CD4-positive, CD25-positive, alpha-beta regulatory T cell (primary cell): Measurements from ENCODE around the gene FUNDC2. TPM values are rescaled to one million over a fixed set of nuclear protein-coding genes. Genes with fewer than 3 reads are reported as not detected.

Experiments
- ATAC-seq, 2 donors: fragments of 150-1000 bp; cut with Tn5 transposase; one replicate each; pipeline ENCODE4 v1.10.0; 2021; ENCODE audit warnings: low read depth in 2 of 2, moderate number of reproducible peaks in 2 of 2, moderate library complexity in 1 of 2
- DNase-seq, 3 donors: peaks; one replicate each; pipeline versions ENCODE4 v3.0.0 to v3.0.0-alpha.2; 2012 to 2022; ENCODE audit warnings: mixed read lengths in 1 of 3
- H3K27ac ChIP-seq: one replicate; pipeline ENCODE4 v1.7.0; 2013; ENCODE audit warnings: mild to moderate bottlenecking, low read length; ENCODE audit not compliant: insufficient read depth, poor library complexity, severe bottlenecking
- H3K27me3 ChIP-seq: one replicate; pipeline ENCODE4 v1.7.0; 2013; ENCODE audit warnings: low read length; ENCODE audit not compliant: control insufficient read depth, insufficient read depth
- H3K36me3 ChIP-seq: one replicate; pipeline ENCODE4 v1.7.0; 2013; ENCODE audit warnings: mild to moderate bottlenecking, low read length, moderate library complexity; ENCODE audit not compliant: control insufficient read depth, insufficient read depth
- H3K4me1 ChIP-seq: 2 replicates; pipeline ENCODE4 v1.7.0; 2013; ENCODE audit warnings: mild to moderate bottlenecking, low read length; ENCODE audit not compliant: insufficient read depth, control insufficient read depth, poor library complexity, severe bottlenecking
- H3K4me3 ChIP-seq: one replicate; pipeline ENCODE4 v1.7.0; 2013; ENCODE audit warnings: low read depth, mild to moderate bottlenecking, low read length, moderate library complexity
- H3K9me3 ChIP-seq, 2 experiments: 1 replicate in 1 of 2; 2 replicates in 1 of 2; pipeline ENCODE4 v1.7.0; 2013; ENCODE audit warnings: low read length in 2 of 2, mild to moderate bottlenecking in 1 of 2, moderate library complexity in 1 of 2; ENCODE audit not compliant: control insufficient read depth in 2 of 2
- H3K27ac Mint-ChIP-seq, 3 donors: one replicate each; pipeline ENCODE4 v1.8.0; 2020 to 2022; ENCODE audit warnings: mild to moderate bottlenecking in 3 of 3, mixed read lengths in 3 of 3, moderate library complexity in 2 of 3
- H3K27me3 Mint-ChIP-seq: one replicate; pipeline ENCODE4 v1.8.0; 2022; ENCODE audit warnings: mild to moderate bottlenecking, mixed read lengths
- H3K36me3 Mint-ChIP-seq: one replicate; pipeline ENCODE4 v1.8.0; 2020; ENCODE audit warnings: mixed read lengths
- H3K4me1 Mint-ChIP-seq, 4 donors: one replicate each; pipeline ENCODE4 v1.8.0; 2020 to 2022; ENCODE audit warnings: mixed read lengths in 4 of 4, mild to moderate bottlenecking in 1 of 4
- H3K4me3 Mint-ChIP-seq, 4 donors: one replicate each; pipeline ENCODE4 v1.8.0; 2020 to 2022; ENCODE audit warnings: mild to moderate bottlenecking in 4 of 4, mixed read lengths in 4 of 4, moderate library complexity in 3 of 4
- H3K9me3 Mint-ChIP-seq, 7 donors: one replicate each; pipeline ENCODE4 v1.8.0; 2020 to 2022; ENCODE audit warnings: mixed read lengths in 7 of 7, mild to moderate bottlenecking in 3 of 7, moderate library complexity in 2 of 7
- polyA plus RNA-seq, 4 donors: library from polyadenylated mRNA; unstranded; fragments of 300-500 nt; fragmentation: Illumina TruSeq; gene quantifications; one replicate each; pipeline ENCODE4 v1.2.3, GENCODE V29; 2021
- total RNA-seq: library from RNA; stranded (reverse); gene quantifications from one replicate; pipeline ENCODE4 v1.2.3, GENCODE V29; 2022

The FUNDC2 gene
- total and polyA plus RNA-seq, 5 donors from 2014 or later = 36.9 to 185 (median 169) TPM

GRCh38 chrX:155071694-155072280 lies 45.1 kb downstream of the FUNDC2 start:
- Histone ChIP-seq H3K27me3 (no peaks in the 10 kb centered on the region), H3K36me3 (peaks cover 11% of the 10 kb centered on the region), H3K9me3 (no peaks in the 10 kb centered on the region), H3K4me3 (peak overlapping the region; percentile 81), H3K4me1 (peaks cover 31% of the 10 kb centered on the region), H3K27ac (peak overlapping the region; percentile 82)
- Mint-ChIP-seq H3K27ac (peak overlapping the region; percentile 54 to 94 (median 93)), H3K27me3 (no peaks in the 10 kb centered on the region), H3K9me3 (peaks cover 0 to 2% (median 0%) of the 10 kb centered on the region in 7 donors), H3K4me1 (peaks cover 9 to 60% (median 43%) of the 10 kb centered on the region in 4 donors), H3K36me3 (peaks cover 12% of the 10 kb centered on the region), H3K4me3 (peak overlapping the region; percentile 89 to 97 (median 94))
- ATAC-seq (no peak), DNase-seq (peak in 1 of 3 donors; percentile 48)

DNA sequence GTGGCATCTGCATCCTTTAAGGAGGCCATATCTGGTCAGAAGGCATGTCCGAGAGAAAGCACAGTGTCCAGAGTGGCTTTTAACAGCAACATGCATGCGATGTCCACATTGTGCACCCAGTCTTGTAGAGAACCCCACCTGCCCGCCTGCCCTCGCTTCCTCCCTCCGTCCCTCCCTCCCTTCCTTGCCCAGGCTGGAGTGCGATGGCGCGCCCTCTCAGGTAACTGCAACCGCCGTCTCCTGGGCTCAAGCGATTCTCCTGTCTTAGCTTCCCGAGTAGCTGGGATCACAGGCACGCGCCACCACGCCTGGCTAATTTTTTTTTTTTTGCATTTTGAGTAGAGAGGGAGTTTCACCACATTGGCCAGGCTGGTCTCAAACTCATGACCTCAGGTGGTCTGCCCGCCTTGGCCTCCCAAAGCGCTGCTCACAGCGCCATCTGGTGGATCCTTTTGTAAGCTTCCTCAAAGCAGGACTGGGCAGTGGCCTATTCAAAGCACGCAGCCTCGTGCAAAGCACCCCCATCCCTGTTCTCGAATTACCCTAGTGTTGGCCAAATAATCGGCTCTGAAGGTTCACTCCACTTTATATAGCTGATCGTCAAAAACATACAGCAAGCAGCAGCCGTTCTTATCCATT lies 59.7 kb downstream of the FUNDC2 start:
- Histone ChIP-seq H3K27me3 (no peaks in the 10 kb centered on the region), H3K36me3 (peaks cover 24% of the 10 kb centered on the region), H3K4me1 (no peaks in the 10 kb centered on the region), H3K27ac (no peak overlapping the region), H3K9me3 (no peaks in the 10 kb centered on the region), H3K4me3 (no peak overlapping the region)
- H3K9me3 Mint-ChIP-seq = no peaks in the 10 kb centered on the region
- no peak for ATAC-seq
- peaks cover 0 to 13% (median 1%) of the 10 kb centered on the region in 4 donors for H3K4me1 Mint-ChIP-seq
- DNase-seq = peak; percentile 16 to 45 (median 30)
- H3K4me3 Mint-ChIP-seq = no peak overlapping the region
- no peaks in the 10 kb centered on the region for H3K36me3 Mint-ChIP-seq
- no peaks in the 10 kb centered on the region for H3K27me3 Mint-ChIP-seq
- H3K27ac Mint-ChIP-seq = peak overlapping the region in 1 of 3 donors; percentile 83

DNA sequence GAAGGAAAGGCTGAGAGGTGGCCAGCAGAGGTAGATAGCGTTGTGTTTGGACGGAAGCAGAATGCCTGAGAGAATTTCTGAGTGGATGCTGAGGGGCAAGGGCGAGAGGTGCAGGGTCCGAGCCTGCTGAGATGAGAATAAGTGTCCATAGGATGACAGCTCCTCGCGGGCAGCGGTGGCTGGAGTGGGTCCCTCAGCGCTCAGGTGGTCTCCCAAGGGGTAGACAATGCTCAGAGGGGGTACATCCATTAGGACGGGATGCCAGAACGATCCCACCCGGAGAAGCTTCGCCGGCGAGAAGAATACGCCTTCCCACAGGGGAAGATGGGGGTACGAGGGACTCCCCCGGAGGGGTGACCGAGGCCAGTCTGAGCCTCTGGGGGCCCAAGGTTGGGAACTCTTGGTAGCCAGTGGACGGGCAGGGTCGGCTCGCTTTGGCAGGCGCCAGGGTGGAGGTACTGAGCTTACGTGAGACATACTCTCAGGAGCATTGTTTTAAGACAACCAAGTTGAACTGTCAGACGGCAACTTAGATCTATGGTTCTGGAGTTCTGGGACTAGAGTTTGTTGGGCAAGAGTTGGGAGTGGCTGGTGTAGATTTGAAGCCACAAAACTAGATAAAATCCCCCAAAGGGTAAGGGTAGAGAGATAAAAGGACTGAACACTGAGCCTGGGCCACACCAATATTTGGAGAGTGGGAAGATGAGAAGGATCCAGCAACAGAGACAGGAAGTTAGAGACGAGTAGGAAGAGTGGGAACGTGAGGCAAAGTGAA lies 60.5 kb downstream of the FUNDC2 start:
- H3K4me1 Mint-ChIP-seq = peaks cover 0 to 13% (median 1%) of the 10 kb centered on the region in 4 donors
- Histone ChIP-seq H3K4me1 (no peaks in the 10 kb centered on the region), H3K9me3 (no peaks in the 10 kb centered on the region), H3K4me3 (no peak overlapping the region), H3K36me3 (peaks cover 23% of the 10 kb centered on the region), H3K27ac (no peak overlapping the region), H3K27me3 (no peaks in the 10 kb centered on the region)
- peaks cover 2% of the 10 kb centered on the region for H3K36me3 Mint-ChIP-seq
- DNase-seq = no peak
- H3K4me3 Mint-ChIP-seq = no peak overlapping the region
- H3K27me3 Mint-ChIP-seq = no peaks in the 10 kb centered on the region
- H3K27ac Mint-ChIP-seq = peak overlapping the region in 2 of 3 donors; percentile 3 to 50
- H3K9me3 Mint-ChIP-seq = no peaks in the 10 kb centered on the region
- ATAC-seq = no peak

DNA sequence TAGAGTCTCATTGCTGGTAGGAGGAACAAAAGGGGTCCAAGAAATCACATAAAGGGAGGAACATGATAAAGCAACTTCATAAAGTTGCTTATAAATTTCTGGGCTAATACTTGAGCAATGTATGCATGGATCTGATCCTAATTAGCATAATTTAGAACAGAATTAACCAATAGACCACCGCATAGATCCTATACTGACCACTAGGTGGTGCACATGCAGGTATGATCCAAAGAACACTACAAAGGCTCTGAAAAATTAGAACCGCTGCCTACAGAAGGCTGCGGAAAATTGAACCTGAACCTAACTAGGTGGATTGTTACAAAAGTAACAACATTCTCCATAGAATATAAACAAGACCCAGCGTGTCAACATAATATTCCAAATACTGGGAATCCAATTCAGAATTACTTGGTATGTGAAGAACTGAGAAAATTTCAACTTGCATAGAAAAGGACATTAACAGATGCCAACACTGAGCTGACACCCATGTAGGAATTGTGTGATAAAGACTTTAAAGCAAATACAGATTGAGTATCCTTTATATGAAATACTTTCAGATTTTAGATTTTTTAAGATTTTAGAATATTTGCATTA lies 67.9 kb downstream of the FUNDC2 start:
- peaks cover 7% of the 10 kb centered on the region for H3K36me3 ChIP-seq
- peaks cover 0 to 8% (median 3%) of the 10 kb centered on the region in 4 donors for H3K4me1 Mint-ChIP-seq
- no peaks in the 10 kb centered on the region for H3K27me3 ChIP-seq
- ATAC-seq (peak; percentile 60 to 65), DNase-seq (peak in 2 of 3 donors; percentile 51 to 61)
- no peaks in the 10 kb centered on the region for H3K27me3 Mint-ChIP-seq
- H3K36me3 Mint-ChIP-seq = peaks cover 6% of the 10 kb centered on the region
- H3K27ac ChIP-seq = no peak overlapping the region
- H3K4me3 Mint-ChIP-seq = no peak overlapping the region
- H3K4me1 ChIP-seq = no peaks in the 10 kb centered on the region
- peaks cover 0 to 2% (median 0%) of the 10 kb centered on the region in 7 donors for H3K9me3 Mint-ChIP-seq
- H3K4me3 ChIP-seq = no peak overlapping the region
- no peaks in the 10 kb centered on the region for H3K9me3 ChIP-seq
- no peak overlapping the region for H3K27ac Mint-ChIP-seq

DNA sequence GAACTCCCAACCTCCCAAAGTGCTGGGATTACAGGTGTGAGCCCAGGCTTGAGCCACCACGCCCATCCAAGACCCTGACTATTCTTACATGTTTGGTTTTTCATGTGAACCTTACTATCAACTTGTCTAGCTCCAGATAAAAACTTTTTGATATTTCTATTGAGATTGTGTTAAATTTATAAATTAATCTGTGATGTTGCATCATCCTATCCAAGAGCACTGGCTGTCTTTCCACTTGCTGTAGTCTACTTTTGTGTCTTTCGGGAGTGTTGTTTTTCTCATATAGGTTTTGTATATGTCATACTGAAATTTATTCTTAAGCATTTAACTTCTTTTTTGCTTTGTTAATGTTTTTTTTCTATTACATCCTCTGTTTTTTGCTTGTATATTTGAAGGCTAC lies 79.3 kb downstream of the FUNDC2 start:
- Histone ChIP-seq H3K27ac (no peak overlapping the region), H3K4me3 (no peak overlapping the region), H3K36me3 (peaks cover 7% of the 10 kb centered on the region), H3K9me3 (no peaks in the 10 kb centered on the region), H3K4me1 (no peaks in the 10 kb centered on the region), H3K27me3 (no peaks in the 10 kb centered on the region)
- DNase-seq (no peak), ATAC-seq (no peak)
- Mint-ChIP-seq H3K4me3 (no peak overlapping the region), H3K27me3 (no peaks in the 10 kb centered on the region), H3K27ac (no peak overlapping the region), H3K36me3 (peaks cover 4% of the 10 kb centered on the region), H3K4me1 (peaks cover 2 to 12% (median 9%) of the 10 kb centered on the region in 4 donors), H3K9me3 (no peaks in the 10 kb centered on the region)

GRCh38 chrX:155108427-155108826 lies 81.8 kb downstream of the FUNDC2 start:
- Histone ChIP-seq H3K27me3 (no peaks in the 10 kb centered on the region), H3K4me1 (no peaks in the 10 kb centered on the region), H3K36me3 (peaks cover 7% of the 10 kb centered on the region), H3K27ac (no peak overlapping the region), H3K4me3 (no peak overlapping the region), H3K9me3 (no peaks in the 10 kb centered on the region)
- H3K9me3 Mint-ChIP-seq = no peaks in the 10 kb centered on the region
- H3K4me3 Mint-ChIP-seq = no peak overlapping the region
- ATAC-seq (no peak), DNase-seq (no peak)
- no peaks in the 10 kb centered on the region for H3K27me3 Mint-ChIP-seq
- no peak overlapping the region for H3K27ac Mint-ChIP-seq
- H3K4me1 Mint-ChIP-seq = peaks cover 2 to 16% (median 6%) of the 10 kb centered on the region in 4 donors
- H3K36me3 Mint-ChIP-seq = peaks cover 4% of the 10 kb centered on the region
